Measurements from ENCODE around the gene RSRC2. TPM values are rescaled to one million over a fixed set of nuclear protein-coding genes. Genes with fewer than 3 reads are reported as not detected.
"Not testable (repeated sequence)": the region's sequence is repeated elsewhere in the genome, so short reads cannot be mapped to it uniquely, and the experiment has no call there.

The RSRC2 gene
- total RNA-seq, 1 experiment from 2014 or later = 35.7 TPM

DNA sequence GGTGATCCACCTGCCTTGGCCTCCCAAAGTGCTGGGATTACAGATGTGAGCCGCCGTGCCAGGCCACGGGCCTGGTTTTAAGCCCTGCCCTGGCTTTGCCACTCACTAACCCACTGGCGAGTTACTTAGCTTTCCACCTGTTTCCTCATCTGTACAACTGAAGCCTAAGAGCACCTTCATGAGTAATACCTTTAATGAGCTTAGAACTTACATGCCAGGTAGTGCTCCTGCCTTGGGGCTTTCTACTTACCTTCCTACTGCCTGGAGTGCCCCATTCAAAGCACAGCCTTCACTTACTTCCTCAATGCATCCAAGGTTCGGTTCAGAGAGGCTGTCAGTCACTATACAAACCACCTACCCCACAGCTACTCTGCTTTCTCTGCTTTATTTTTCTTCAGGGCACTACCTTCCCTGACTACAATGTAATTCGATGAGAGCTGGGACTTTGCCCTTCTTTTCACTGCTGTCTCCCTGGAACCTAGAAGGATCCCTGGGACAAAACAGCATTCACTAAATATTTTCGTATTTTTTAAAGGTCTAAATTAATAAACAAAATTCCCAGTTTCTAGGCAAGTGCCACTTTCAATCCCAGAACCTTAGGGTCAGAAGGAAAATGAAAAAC lies 39.8 kb downstream of the RSRC2 start:
- no peak for DNase-seq (ENCODE audit: low spot score)

- not testable (repeated sequence) for DNase-seq (ENCODE audit: low spot score)
Measured at GRCh38 chr12:122486360-122486759, 40.4 kb downstream of the RSRC2 start.

DNA sequence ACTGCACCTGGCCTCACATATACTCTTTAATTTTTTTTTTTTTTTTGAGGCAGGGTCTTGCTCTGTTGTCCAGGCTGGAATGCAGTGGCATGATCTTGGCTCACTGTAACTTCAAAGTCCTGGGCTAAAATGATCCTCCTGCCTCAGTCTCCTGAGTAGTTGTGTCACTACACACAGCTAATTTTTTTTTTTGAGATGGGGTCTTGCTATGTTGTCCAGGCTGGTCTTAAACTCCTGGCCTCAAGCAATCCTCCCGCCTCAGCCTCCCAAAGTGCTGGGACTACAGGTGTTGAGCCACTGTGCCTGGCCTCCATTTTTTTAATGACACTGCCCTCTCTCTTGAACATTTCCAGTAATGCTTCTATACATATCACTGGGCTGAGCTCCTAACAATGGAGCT lies 42.4 kb downstream of the RSRC2 start:
- DNase-seq (ENCODE audit: low spot score) = not testable (repeated sequence)

GRCh38 chr12:122483969-122484368 lies 42.8 kb downstream of the RSRC2 start:
- DNase-seq (ENCODE audit: low spot score) = no peak

GRCh38 chr12:122481861-122482260 lies 44.9 kb downstream of the RSRC2 start:
- no peak for DNase-seq (ENCODE audit: low spot score)

GRCh38 chr12:122480753-122481152 lies 46.0 kb downstream of the RSRC2 start:
- no peak for DNase-seq (ENCODE audit: low spot score)

DNA sequence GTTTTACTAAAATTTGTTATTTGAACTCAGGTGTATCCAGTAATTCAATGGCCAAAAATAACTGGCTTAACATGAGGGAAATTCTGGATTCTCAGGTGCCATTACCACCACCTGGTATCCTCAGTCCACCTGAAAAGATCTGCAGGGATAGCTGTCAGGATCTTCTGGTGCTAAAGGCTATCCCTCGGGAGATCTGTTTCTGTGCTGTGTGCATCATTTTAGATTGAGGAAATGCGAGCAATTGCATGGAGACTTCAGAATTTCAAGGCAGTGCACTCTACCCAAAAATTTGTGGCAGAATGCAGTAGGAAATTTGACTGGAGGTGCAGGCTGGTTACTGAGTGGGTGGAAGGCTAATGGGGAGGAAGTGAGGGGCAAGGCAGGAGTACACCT lies 52.4 kb downstream of the RSRC2 start:
- DNase-seq (ENCODE audit: low spot score) = no peak

DNA sequence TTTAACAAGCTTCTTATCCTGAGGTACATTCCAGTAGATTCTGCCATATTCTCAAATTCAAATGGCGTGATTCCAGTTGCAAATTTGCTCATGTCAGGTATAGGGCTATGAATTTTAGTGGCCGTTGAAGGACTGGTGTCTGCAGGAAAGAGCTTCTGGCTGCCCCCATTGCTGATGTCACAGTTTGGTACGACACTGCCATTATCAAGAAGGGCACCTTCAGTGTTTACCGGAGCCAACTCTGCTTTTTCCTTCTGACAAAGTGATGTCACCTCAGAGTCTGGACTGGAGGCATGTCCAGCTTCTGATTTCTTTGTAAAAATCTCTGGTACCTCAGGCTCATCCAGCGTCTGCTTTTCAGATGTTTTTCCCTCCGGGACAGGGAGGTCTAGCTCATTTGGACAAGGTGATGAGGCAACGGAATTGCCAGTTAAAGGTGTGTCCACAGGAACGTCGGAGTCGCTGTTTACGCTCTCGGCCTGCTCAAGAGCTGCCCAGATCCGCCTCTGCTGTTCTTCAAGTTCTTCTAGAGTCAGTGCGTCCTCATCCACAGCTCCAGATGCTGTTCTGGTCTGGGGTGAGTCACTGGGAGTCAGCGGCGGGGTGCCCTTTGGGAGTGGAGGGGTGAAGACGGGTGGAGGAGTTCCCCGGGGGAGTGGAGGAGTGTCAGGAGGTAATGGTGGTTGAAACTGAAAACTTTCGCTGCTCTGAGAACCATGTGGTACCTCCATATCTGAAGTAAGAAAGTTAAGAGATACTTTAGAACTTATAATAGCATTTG lies 53.0 kb downstream of the RSRC2 start:
- DNase-seq (ENCODE audit: low spot score) = no peak

DNA sequence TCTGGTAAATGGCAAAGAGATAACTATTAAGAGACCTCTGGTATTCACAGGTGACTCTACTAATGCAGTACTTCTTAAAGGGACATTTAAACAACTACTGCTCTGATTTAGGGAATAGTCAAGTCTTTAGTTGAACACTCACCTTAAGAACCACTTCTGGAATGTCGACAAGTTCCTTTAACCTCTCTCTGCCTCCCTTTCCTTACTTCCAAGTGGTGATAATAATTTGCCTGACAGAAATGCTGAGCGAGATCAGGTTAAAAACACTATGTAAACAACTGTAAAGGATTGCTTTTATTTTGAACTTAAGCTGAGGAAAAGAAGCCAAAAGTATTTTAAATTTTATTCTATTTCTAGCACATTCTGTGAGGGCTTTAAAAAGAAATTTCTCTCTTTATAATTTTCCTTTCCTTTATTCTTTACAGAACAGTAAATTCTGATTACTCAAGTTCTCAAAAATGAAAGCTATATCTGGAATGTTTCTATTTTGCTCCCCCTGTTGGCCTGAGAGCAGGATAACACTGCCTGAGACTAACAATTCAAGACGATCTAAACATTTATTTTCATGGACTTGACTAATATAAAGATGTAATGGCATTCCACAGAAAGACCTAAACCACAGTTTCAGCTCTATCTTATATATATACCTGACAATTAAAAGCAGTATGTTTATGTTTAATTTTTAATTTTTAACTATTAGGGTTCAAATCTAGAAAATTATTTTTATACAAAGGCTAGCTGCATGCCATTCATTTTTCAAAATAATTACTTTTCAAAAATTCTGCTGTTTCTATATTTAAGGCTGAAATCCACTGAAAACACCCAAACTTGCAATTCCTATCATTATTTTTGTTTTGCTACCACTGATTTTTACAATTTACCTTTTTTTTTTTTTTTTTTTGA lies 55.2 kb downstream of the RSRC2 start:
- DNase-seq (ENCODE audit: low spot score) = peak; percentile 56

DNA sequence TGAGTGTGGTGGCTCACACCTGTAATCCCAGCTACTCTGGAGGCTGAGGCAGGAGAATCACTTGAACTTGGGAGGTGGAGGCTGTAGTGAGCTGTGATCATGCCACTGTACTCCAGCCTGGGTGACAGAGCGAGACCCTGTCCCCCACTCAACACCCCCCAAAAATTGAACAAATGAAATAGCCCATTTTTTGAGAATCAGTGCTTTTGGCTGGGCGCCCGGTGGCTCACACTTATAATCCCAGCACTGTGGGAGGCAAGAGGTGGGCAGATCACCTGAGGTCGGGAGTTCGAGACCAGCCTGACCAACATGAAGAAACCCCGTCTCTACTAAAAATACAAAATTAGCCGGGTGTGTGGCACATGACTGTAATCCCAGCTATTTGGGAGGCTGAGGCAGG lies 56.2 kb downstream of the RSRC2 start:
- DNase-seq (ENCODE audit: low spot score) = not testable (repeated sequence)

- DNase-seq (ENCODE audit: low spot score) = not testable (repeated sequence)
Measured at GRCh38 chr12:122469856-122470255, 56.9 kb downstream of the RSRC2 start.

DNA sequence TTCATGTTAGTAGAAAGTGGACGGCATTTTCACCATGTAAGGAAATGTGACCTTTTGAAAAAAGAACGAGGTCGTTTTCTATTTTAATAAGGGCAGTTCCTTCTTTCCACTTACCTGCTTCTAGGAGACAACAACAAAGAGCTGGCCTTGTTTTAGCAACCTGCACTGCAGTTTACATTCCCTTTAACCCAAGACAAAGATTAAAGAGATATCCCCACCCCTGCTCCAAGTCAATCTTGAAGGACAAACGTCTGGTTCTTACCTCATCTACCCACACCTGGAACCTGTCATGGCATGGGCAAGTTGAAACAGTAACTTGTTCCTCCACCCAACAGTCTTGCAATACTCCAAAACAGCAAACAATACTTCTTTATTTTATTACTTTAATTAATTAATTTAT lies 58.8 kb downstream of the RSRC2 start:
- no peak for DNase-seq (ENCODE audit: low spot score)

- DNase-seq (ENCODE audit: low spot score) = peak; percentile 95
Measured at GRCh38 chr12:122464317-122465042, 62.3 kb downstream of the RSRC2 start.

DNA sequence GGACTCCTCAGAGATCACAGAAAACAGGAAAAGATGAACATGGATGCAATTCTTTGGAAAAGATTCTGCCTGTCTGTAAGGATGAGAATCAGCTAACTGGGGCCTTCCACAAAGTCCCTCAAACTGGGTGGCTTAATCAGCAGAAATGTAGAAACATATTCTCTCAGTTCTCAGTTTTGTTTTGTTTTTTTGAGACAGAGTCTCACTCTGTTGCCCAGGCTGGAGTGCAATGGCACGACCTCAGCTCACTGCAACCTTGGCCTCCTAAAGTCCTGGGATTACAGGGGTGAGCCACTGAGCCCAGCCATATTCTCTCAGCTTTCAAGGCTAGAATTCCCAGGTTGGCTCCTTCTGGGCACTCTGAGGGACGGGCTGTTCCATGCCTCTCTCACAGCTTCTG lies 66.1 kb downstream of the RSRC2 start:
- DNase-seq (ENCODE audit: low spot score) = no peak

GRCh38 chr12:122460061-122460460 lies 66.7 kb downstream of the RSRC2 start:
- DNase-seq (ENCODE audit: low spot score) = no peak

DNA sequence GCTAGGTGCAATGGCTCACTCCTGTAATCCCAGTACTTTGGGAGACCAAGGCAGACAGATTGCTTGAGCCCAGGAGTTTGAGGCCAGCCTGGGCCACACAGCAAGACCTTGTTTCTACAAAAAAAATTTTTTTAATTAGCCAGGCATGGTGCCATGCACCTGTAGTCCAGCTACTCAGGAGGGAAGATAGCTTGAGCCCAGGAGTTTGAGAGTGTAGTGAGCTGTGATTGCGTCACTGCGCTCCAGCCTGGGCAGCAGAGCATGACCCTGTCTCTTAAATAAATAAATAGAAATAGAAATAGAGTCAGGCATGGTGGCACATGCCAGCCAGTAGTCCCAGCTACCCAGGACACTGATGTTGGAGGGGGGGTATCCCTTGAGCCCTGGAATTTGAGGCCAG lies 67.5 kb downstream of the RSRC2 start:
- DNase-seq (ENCODE audit: low spot score) = no peak

GRCh38 chr12:122458105-122459035 lies 68.4 kb downstream of the RSRC2 start:
- no peak for DNase-seq (ENCODE audit: low spot score)

- DNase-seq (ENCODE audit: low spot score) = no peak
Measured at GRCh38 chr12:122457627-122458026, 69.1 kb downstream of the RSRC2 start.

- DNase-seq (ENCODE audit: low spot score) = no peak
Measured at GRCh38 chr12:122454739-122455138, 72.0 kb downstream of the RSRC2 start.

GRCh38 chr12:122454250-122454721 lies 72.5 kb downstream of the RSRC2 start:
- DNase-seq (ENCODE audit: low spot score) = no peak
